Parathyroid adenoma (tissue), 2 donors: ENCODE results near the gene BTG1.

Experiments used
- H2AFZ ChIP-seq: fragments of 300-600 bp; sonication (generic); one replicate; pipeline ENCODE4 v1.7.0; 2017; ENCODE audit warnings: antibody characterized with exemption, mild to moderate bottlenecking
- H3K27ac ChIP-seq: fragments of 300-600 bp; sonication (generic); one replicate; pipeline ENCODE4 v1.7.0; 2017
- H3K27me3 ChIP-seq: fragments of 300-600 bp; sonication (generic); one replicate; pipeline ENCODE4 v1.7.0; 2017; ENCODE audit warnings: low read length; ENCODE audit not compliant: control insufficient read depth, insufficient read depth
- H3K36me3 ChIP-seq: fragments of 300-600 bp; sonication (generic); one replicate; pipeline ENCODE4 v1.7.0; 2017; ENCODE audit warnings: low read length; ENCODE audit not compliant: control insufficient read depth, insufficient read depth
- H3K4me1 ChIP-seq: fragments of 300-600 bp; sonication (generic); one replicate; pipeline ENCODE4 v1.7.0; 2017; ENCODE audit warnings: control low read depth
- H3K4me2 ChIP-seq: fragments of 300-600 bp; sonication (generic); one replicate; pipeline ENCODE4 v1.7.0; 2017; ENCODE audit warnings: low read length
- H3K4me3 ChIP-seq: fragments of 300-600 bp; sonication (generic); one replicate; pipeline ENCODE4 v1.7.0; 2017; ENCODE audit warnings: low read depth, low read length
- H3K79me2 ChIP-seq: fragments of 300-600 bp; sonication (generic); one replicate; pipeline ENCODE4 v1.7.0; 2017; ENCODE audit warnings: control low read depth
- H3K9ac ChIP-seq: fragments of 300-600 bp; sonication (generic); one replicate; pipeline ENCODE4 v1.7.0; 2017; ENCODE audit warnings: mild to moderate bottlenecking
- H3K9me3 ChIP-seq: fragments of 300-600 bp; sonication (generic); one replicate; pipeline ENCODE4 v1.7.0; 2017; ENCODE audit warnings: low read length; ENCODE audit not compliant: control insufficient read depth
- TF ChIP-seq, protein P1 (sequence below): fragments of 300-600 bp; sonication (generic); IDR thresholded peaks from one replicate; pipeline ENCODE4 v1.7.0; 2017; ENCODE audit warnings: antibody characterized with exemption, mild to moderate bottlenecking
- donor health status: primary hyperparathyroidism.

Gene BTG1

DNA sequence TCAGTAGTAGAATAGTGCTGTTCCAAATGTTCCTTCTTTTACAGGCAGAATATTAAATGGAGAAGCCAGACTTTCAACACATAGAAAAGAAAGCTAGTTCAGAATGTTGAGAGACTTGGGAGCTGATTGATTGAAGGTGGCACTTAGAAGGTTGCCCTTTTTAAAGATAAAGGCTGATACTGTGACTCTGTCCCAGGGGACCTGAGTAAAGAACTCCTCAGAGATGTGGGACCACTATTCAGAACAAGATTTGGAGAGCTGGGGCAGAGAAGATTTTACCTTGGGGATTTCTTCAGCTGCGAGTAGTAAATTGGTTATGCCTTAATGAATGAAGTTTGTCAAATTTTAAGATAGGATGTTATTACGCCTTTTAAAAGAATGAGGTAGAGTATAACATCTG lies 21.4 kb upstream of the BTG1 start:
- TF ChIP-seq, protein P1, sequence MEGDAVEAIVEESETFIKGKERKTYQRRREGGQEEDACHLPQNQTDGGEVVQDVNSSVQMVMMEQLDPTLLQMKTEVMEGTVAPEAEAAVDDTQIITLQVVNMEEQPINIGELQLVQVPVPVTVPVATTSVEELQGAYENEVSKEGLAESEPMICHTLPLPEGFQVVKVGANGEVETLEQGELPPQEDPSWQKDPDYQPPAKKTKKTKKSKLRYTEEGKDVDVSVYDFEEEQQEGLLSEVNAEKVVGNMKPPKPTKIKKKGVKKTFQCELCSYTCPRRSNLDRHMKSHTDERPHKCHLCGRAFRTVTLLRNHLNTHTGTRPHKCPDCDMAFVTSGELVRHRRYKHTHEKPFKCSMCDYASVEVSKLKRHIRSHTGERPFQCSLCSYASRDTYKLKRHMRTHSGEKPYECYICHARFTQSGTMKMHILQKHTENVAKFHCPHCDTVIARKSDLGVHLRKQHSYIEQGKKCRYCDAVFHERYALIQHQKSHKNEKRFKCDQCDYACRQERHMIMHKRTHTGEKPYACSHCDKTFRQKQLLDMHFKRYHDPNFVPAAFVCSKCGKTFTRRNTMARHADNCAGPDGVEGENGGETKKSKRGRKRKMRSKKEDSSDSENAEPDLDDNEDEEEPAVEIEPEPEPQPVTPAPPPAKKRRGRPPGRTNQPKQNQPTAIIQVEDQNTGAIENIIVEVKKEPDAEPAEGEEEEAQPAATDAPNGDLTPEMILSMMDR = no peak

DNA sequence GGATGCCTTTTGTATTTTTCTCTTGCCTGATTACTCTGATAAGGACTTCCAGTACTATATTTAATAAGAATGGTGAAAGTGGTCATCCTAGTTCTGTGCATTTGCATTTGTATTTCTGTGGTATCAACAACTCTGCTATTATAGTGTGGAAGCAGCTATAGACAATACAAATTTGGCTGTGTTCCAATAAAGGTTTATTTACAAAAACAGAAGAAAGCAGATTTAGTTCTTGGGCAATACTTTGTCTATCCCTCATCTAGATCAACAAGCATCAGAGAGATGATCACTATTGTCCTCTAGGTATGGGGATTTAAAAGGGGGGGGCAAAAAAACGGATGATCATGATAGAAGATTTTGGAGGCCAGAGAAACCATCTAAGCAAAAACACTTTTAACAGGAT lies 19.1 kb upstream of the BTG1 start:
- Histone ChIP-seq H3K9ac (no peak overlapping the region), H3K27me3 (no peaks in the 10 kb centered on the region), H3K4me2 (no peak overlapping the region), H3K9me3 (no peaks in the 10 kb centered on the region), H3K4me3 (no peak overlapping the region), H3K4me1 (no peaks in the 10 kb centered on the region), H3K36me3 (no peaks in the 10 kb centered on the region), H3K79me2 (no peaks in the 10 kb centered on the region), H3K27ac (no peak overlapping the region), H2AFZ (no peak overlapping the region)
- TF ChIP-seq, protein P1 = no peak

More for the DNA sequence above, 21.4 kb upstream of the BTG1 start:
- no peaks in the 10 kb centered on the region for H3K79me2 ChIP-seq
- H3K4me2 ChIP-seq = no peak overlapping the region
- H3K9ac ChIP-seq = no peak overlapping the region
- no peaks in the 10 kb centered on the region for H3K27me3 ChIP-seq
- H3K4me3 ChIP-seq = no peak overlapping the region
- H3K27ac ChIP-seq = no peak overlapping the region
- H3K4me1 ChIP-seq = no peaks in the 10 kb centered on the region
- H3K36me3 ChIP-seq = no peaks in the 10 kb centered on the region
- no peaks in the 10 kb centered on the region for H3K9me3 ChIP-seq
- no peak overlapping the region for H2AFZ ChIP-seq

DNA sequence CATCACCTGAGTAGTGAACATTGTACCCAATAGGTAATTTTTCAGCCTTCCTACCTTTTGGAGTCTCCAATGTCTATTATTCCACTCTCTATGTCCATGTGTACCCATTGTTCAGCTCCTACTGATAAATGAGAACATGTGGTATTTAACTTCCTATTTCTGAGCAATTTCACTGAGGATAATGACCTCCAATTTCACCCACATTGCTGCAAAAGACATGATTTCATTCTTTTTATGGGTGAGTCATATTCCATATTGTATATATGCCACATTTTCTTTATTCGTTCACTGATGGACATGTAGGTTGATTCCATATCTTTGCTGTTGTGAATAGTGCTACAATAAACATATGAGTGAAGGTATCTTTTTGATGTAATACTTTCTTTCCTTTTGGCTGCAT lies 16.4 kb upstream of the BTG1 start:
- H3K27ac ChIP-seq = no peak overlapping the region
- no peak overlapping the region for H2AFZ ChIP-seq
- no peaks in the 10 kb centered on the region for H3K36me3 ChIP-seq
- H3K79me2 ChIP-seq = no peaks in the 10 kb centered on the region
- no peaks in the 10 kb centered on the region for H3K27me3 ChIP-seq
- no peaks in the 10 kb centered on the region for H3K4me1 ChIP-seq
- no peaks in the 10 kb centered on the region for H3K9me3 ChIP-seq
- H3K4me2 ChIP-seq = no peak overlapping the region
- no peak overlapping the region for H3K4me3 ChIP-seq
- H3K9ac ChIP-seq = no peak overlapping the region
- TF ChIP-seq, protein P1 = no peak

DNA sequence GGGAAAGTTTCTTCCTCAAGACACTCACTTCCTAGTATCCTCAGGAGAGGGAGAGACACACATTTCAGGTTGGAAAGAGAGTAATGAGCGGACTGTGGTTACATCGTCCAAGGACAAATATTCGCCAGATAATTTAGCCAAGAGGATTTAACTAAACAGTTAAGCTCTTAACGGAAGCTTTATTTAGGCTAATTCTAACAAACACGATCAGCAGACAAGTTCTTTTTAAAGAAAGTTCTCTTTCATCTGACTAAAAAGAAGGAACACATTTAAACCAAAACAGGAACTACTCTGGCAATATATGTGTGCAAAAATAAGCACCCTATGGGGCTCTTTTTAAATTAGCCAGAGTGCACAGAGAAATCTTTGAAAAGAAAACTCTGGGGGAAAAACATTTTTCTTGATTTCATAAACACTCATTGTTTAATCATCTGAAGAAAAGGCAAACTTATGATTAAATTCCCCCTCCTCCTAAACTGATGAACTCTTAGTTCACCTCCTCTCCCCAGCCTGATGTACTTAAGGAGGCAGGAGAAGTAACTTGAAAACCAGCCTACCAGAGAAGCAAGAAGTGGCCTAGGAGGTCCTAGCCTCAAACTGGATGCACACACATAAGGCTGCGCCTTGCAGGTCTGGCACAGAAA lies 13.3 kb upstream of the BTG1 start:
- H3K79me2 ChIP-seq = no peaks in the 10 kb centered on the region
- H3K27ac ChIP-seq = no peak overlapping the region

More for the DNA sequence above, 13.3 kb upstream of the BTG1 start:
- H3K36me3 ChIP-seq = no peaks in the 10 kb centered on the region
- TF ChIP-seq, protein P1 = no peak
- H3K9ac ChIP-seq = no peak overlapping the region
- no peaks in the 10 kb centered on the region for H3K9me3 ChIP-seq
- H3K4me3 ChIP-seq = no peak overlapping the region
- H3K27me3 ChIP-seq = no peaks in the 10 kb centered on the region
- H3K4me1 ChIP-seq = no peaks in the 10 kb centered on the region
- no peak overlapping the region for H3K4me2 ChIP-seq
- H2AFZ ChIP-seq = no peak overlapping the region
